Measurements from ENCODE around the gene PAFAH2. TPM values are rescaled to one million over a fixed set of nuclear protein-coding genes. Genes with fewer than 3 reads are reported as not detected.
"Not testable (repeated sequence)": the region's sequence is repeated elsewhere in the genome, so short reads cannot be mapped to it uniquely, and the experiment has no call there.

The PAFAH2 gene
- total and polyA plus RNA-seq, 4 experiments from 2014 or later: 10.1 to 20.0 (median 15.3) TPM

DNA sequence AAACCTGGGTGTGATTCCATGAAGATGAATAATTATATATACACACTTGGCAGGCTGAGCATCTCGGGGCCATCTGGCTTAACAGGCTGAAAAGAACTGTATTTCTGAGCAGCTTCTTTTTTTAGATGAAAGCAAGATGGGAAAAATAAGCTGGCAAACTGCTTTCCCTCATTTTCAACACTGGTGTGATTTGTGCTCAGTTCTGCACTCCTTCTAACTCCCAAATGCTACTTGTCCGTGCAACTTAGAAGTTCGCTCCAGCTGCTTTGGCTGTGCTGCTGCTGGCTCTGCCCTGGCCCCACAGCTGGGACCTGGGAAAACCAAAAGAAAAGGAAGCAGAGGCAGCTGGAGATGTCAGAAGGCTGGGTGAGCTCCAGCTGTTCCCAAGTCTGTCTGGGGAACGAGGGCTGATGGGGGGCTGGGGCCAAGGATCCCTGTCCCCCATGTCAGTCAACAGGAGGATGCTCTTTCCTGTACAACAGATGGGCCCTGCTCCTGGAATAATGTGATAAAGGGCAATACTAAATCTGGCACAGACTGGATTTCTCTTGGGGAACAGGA is 44.9 kb downstream of the PAFAH2 start:
- no peak overlapping the region for H3K4me3 ChIP-seq (ENCODE audit: low read length in 2 of 2)
- no peak overlapping the region for H3K4me3 Mint-ChIP-seq
- POLR2A ChIA-PET (ENCODE audit: partially characterized antibody): no interaction called here
- no peaks in the 10 kb centered on the region for H3K27me3 Mint-ChIP-seq
- no peaks in the 10 kb centered on the region for H3K4me1 ChIP-seq (ENCODE audit: insufficient read depth, low read length)
- H3K36me3 ChIP-seq (ENCODE audit: insufficient read depth, low read length): no peaks in the 10 kb centered on the region
- intact Hi-C loops (cut with micrococcal nuclease): no loop called here
- CTCF ChIA-PET (ENCODE audit: partially characterized antibody): interaction anchor here (0.6 kb wide), 1 partner anchor 74 kb away, joined by 3 read pairs; no protein-coding TSS in a partner anchor
- H3K27ac ChIP-seq (ENCODE audit: low read depth, low read length): no peak overlapping the region
- peaks cover 5 to 8% of the 10 kb centered on the region in 2 donors for H3K36me3 Mint-ChIP-seq
- H3K27ac Mint-ChIP-seq: no peak overlapping the region
- H3K9me3 ChIP-seq (ENCODE audit: control insufficient read depth in 1 of 2, low read length in 2 of 2): no peaks in the 10 kb centered on the region
- peaks cover 0 to 5% (median 3%) of the 10 kb centered on the region in 4 donors for H3K4me1 Mint-ChIP-seq
- peaks cover 0 to 5% (median 0%) of the 10 kb centered on the region in 8 donors for H3K9me3 Mint-ChIP-seq
- DNase-seq: no peak
- no peaks in the 10 kb centered on the region for H3K27me3 ChIP-seq (ENCODE audit: insufficient read depth, low read length)

GRCh38 chr1:25948641-25949040 is 49.2 kb downstream of the PAFAH2 start:
- Mint-ChIP-seq H3K27ac (peak overlapping the region in 1 of 7 donors; percentile 7), H3K36me3 (no peaks in the 10 kb centered on the region), H3K4me3 (no peak overlapping the region), H3K4me1 (no peaks in the 10 kb centered on the region), H3K9me3 (peaks cover 0 to 10% (median 7%) of the 10 kb centered on the region in 8 donors), H3K27me3 (no peaks in the 10 kb centered on the region)
- DNase-seq: no peak
- Histone ChIP-seq H3K27me3 (ENCODE audit: insufficient read depth, low read length) (no peaks in the 10 kb centered on the region), H3K9me3 (ENCODE audit: control insufficient read depth in 1 of 2, low read length in 2 of 2) (no peaks in the 10 kb centered on the region), H3K27ac (ENCODE audit: low read depth, low read length) (no peak overlapping the region), H3K4me1 (ENCODE audit: insufficient read depth, low read length) (no peaks in the 10 kb centered on the region), H3K4me3 (ENCODE audit: low read length in 2 of 2) (no peak overlapping the region), H3K36me3 (ENCODE audit: insufficient read depth, low read length) (no peaks in the 10 kb centered on the region)
- POLR2A ChIA-PET (ENCODE audit: partially characterized antibody): interaction anchor here (1.8 kb wide), 1 partner anchor 23 kb away, joined by 6 read pairs; no protein-coding TSS in a partner anchor
- CTCF ChIA-PET (ENCODE audit: partially characterized antibody): interaction anchor here (1.0 kb wide), 1 partner anchor 53 kb away, joined by 4 read pairs; no protein-coding TSS in a partner anchor
- intact Hi-C loops (cut with micrococcal nuclease): no loop called here

DNA sequence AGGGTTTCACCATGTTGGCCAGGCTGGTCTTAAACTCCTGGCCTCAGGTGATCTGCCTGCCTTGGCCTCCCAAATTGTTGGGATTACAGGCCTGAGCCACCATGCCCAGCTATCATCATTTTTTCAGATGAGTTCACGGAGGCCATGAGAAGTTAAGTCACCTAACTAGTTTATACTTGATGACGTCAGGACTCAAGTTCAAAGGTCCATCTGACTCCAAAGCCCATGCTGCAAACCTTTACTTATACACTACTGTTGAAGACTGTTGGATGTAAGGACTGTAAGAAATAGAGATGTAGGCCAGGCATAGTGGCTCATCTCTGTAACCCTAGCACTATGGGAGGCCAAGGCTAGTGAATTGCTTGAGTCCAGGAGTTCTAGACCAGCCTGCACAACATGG is 50.8 kb downstream of the PAFAH2 start:
- no peak overlapping the region for H3K27ac Mint-ChIP-seq
- DNase-seq: no peak
- Histone ChIP-seq H3K4me1 (ENCODE audit: insufficient read depth, low read length) (no peaks in the 10 kb centered on the region), H3K27me3 (ENCODE audit: insufficient read depth, low read length) (no peaks in the 10 kb centered on the region), H3K36me3 (ENCODE audit: insufficient read depth, low read length) (no peaks in the 10 kb centered on the region), H3K27ac (ENCODE audit: low read depth, low read length) (no peak overlapping the region), H3K9me3 (ENCODE audit: control insufficient read depth in 1 of 2, low read length in 2 of 2) (no peaks in the 10 kb centered on the region), H3K4me3 (ENCODE audit: low read length in 2 of 2) (no peak overlapping the region)
- intact Hi-C loops (cut with micrococcal nuclease): no loop called here
- H3K27me3 Mint-ChIP-seq: no peaks in the 10 kb centered on the region
- H3K9me3 Mint-ChIP-seq: peaks cover 0 to 23% (median 18%) of the 10 kb centered on the region in 8 donors
- H3K4me1 Mint-ChIP-seq: no peaks in the 10 kb centered on the region
- POLR2A ChIA-PET (ENCODE audit: partially characterized antibody): no interaction called here
- CTCF ChIA-PET (ENCODE audit: partially characterized antibody): no interaction called here
- no peak overlapping the region for H3K4me3 Mint-ChIP-seq
- H3K36me3 Mint-ChIP-seq: peaks cover 2 to 9% of the 10 kb centered on the region in 2 donors

- Histone ChIP-seq H3K27me3 (ENCODE audit: insufficient read depth, low read length) (no peaks in the 10 kb centered on the region), H3K27ac (ENCODE audit: low read depth, low read length) (no peak overlapping the region), H3K9me3 (ENCODE audit: control insufficient read depth in 1 of 2, low read length in 2 of 2) (no peaks in the 10 kb centered on the region), H3K4me1 (ENCODE audit: insufficient read depth, low read length) (no peaks in the 10 kb centered on the region), H3K36me3 (ENCODE audit: insufficient read depth, low read length) (no peaks in the 10 kb centered on the region), H3K4me3 (ENCODE audit: low read length in 2 of 2) (no peak overlapping the region)
- POLR2A ChIA-PET (ENCODE audit: partially characterized antibody): no interaction called here
- no peak overlapping the region for H3K4me3 Mint-ChIP-seq
- no peaks in the 10 kb centered on the region for H3K27me3 Mint-ChIP-seq
- no peaks in the 10 kb centered on the region for H3K4me1 Mint-ChIP-seq
- DNase-seq: no peak
- H3K27ac Mint-ChIP-seq: no peak overlapping the region
- H3K36me3 Mint-ChIP-seq: peaks cover 2 to 9% of the 10 kb centered on the region in 2 donors
- intact Hi-C loops (cut with micrococcal nuclease): no loop called here
- CTCF ChIA-PET (ENCODE audit: partially characterized antibody): no interaction called here
- H3K9me3 Mint-ChIP-seq: peaks cover 0 to 23% (median 18%) of the 10 kb centered on the region in 8 donors
Observed at GRCh38 chr1:25945761-25946160, 52.1 kb downstream of the PAFAH2 start.

DNA sequence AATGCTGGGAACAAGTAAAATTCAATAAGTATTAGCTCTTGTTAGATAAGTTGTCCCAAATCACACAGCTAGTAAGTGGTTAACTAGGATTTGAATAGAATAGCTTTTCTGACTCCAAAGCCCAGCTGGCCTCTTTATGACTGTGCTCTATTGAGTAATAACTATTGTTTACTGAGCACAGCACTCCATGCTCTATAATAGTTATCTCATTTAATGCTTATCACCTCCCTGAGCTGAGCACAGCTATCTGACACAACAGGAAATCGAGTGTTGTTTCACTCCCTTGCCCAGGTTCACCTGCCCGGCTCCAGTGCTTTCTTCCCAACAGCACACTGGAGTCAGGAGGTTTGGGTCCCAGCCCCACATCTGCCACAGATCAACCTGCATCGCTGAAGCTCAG is 52.9 kb downstream of the PAFAH2 start:
- Mint-ChIP-seq H3K4me1 (no peaks in the 10 kb centered on the region), H3K27ac (no peak overlapping the region), H3K4me3 (no peak overlapping the region), H3K9me3 (peaks cover 0 to 23% (median 18%) of the 10 kb centered on the region in 8 donors), H3K27me3 (no peaks in the 10 kb centered on the region), H3K36me3 (peaks cover 2 to 9% of the 10 kb centered on the region in 2 donors)
- intact Hi-C loops (cut with micrococcal nuclease): no loop called here
- H3K36me3 ChIP-seq (ENCODE audit: insufficient read depth, low read length): no peaks in the 10 kb centered on the region
- no peaks in the 10 kb centered on the region for H3K4me1 ChIP-seq (ENCODE audit: insufficient read depth, low read length)
- H3K9me3 ChIP-seq (ENCODE audit: control insufficient read depth in 1 of 2, low read length in 2 of 2): no peaks in the 10 kb centered on the region
- H3K4me3 ChIP-seq (ENCODE audit: low read length in 2 of 2): no peak overlapping the region
- no peak for DNase-seq
- POLR2A ChIA-PET (ENCODE audit: partially characterized antibody): interaction anchor here (0.9 kb wide), 1 partner anchor 43 kb away, joined by 3 read pairs; no protein-coding TSS in a partner anchor
- CTCF ChIA-PET (ENCODE audit: partially characterized antibody): no interaction called here
- no peak overlapping the region for H3K27ac ChIP-seq (ENCODE audit: low read depth, low read length)
- H3K27me3 ChIP-seq (ENCODE audit: insufficient read depth, low read length): no peaks in the 10 kb centered on the region

DNA sequence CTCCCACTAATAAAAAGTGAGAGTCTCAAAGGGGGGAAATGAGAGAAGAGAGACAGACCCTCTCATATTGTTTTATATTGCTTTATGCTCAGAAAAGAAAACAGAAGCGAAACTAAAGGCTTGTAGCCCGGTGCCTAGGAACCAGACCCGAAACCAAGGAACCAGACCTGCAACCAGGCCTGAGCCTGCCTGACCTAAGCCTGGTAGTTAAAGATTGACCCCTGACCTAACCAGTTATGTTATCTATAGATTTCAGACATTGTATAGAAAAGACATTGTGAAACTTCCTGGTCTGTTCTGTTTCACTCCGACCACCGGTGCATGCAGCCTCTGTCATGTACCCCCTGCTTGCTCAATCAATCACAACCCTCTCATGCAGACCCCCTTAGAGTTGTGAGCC is 54.4 kb downstream of the PAFAH2 start:
- H3K4me1 Mint-ChIP-seq; H3K27me3 ChIP-seq (ENCODE audit: insufficient read depth, low read length); H3K4me3 ChIP-seq (ENCODE audit: low read length in 2 of 2); H3K9me3 ChIP-seq (ENCODE audit: control insufficient read depth in 1 of 2, low read length in 2 of 2); H3K27me3 Mint-ChIP-seq; H3K4me1 ChIP-seq (ENCODE audit: insufficient read depth, low read length); intact Hi-C loops (cut with micrococcal nuclease); H3K4me3 Mint-ChIP-seq; DNase-seq; CTCF ChIA-PET (ENCODE audit: partially characterized antibody); POLR2A ChIA-PET (ENCODE audit: partially characterized antibody); H3K36me3 Mint-ChIP-seq; H3K36me3 ChIP-seq (ENCODE audit: insufficient read depth, low read length); H3K27ac ChIP-seq (ENCODE audit: low read depth, low read length): not testable (repeated sequence)
- Mint-ChIP-seq H3K9me3 (peaks cover 0 to 23% (median 18%) of the 10 kb centered on the region in 8 donors), H3K27ac (peak overlapping the region in 1 of 7 donors; percentile 37)

- no peaks in the 10 kb centered on the region for H3K9me3 Mint-ChIP-seq
Observed at GRCh38 chr1:25936947-25937346, 60.9 kb downstream of the PAFAH2 start.

More at GRCh38 chr1:25936947-25937346, 60.9 kb downstream of the PAFAH2 start:
- Histone ChIP-seq H3K4me1 (ENCODE audit: insufficient read depth, low read length) (no peaks in the 10 kb centered on the region), H3K27me3 (ENCODE audit: insufficient read depth, low read length) (no peaks in the 10 kb centered on the region), H3K4me3 (ENCODE audit: low read length in 2 of 2) (no peak overlapping the region), H3K9me3 (ENCODE audit: control insufficient read depth in 1 of 2, low read length in 2 of 2) (no peaks in the 10 kb centered on the region), H3K27ac (ENCODE audit: low read depth, low read length) (no peak overlapping the region), H3K36me3 (ENCODE audit: insufficient read depth, low read length) (no peaks in the 10 kb centered on the region)
- H3K4me1 Mint-ChIP-seq: no peaks in the 10 kb centered on the region
- no peak for DNase-seq
- ChIA-PET POLR2A (ENCODE audit: partially characterized antibody) (no interaction called here), CTCF (ENCODE audit: partially characterized antibody) (no interaction called here)
- intact Hi-C loops (cut with micrococcal nuclease): no loop called here
- no peaks in the 10 kb centered on the region for H3K36me3 Mint-ChIP-seq
- no peak overlapping the region for H3K27ac Mint-ChIP-seq
- no peak overlapping the region for H3K4me3 Mint-ChIP-seq
- peaks cover 0 to 2% of the 10 kb centered on the region in 2 donors for H3K27me3 Mint-ChIP-seq

Data from CD4-positive, alpha-beta memory T cell (primary cell).